DND-41 (cell line): ENCODE measurements around the gene P2RX4.
"Not testable (repeated sequence)": the region's sequence is repeated elsewhere in the genome, so short reads cannot be mapped to it uniquely, and the experiment has no call there.

ENCODE experiments used
- ATAC-seq: fragments of 200-7000 bp; cut with Tn5 transposase; 3 replicates; pipeline ENCODE4 v1.9.1; 2021; ENCODE audit warnings: low read depth; ENCODE audit not compliant: insufficient read depth
- DNase-seq: peaks from one replicate; pipeline ENCODE4 v3.0.0-alpha.2; 2020
- H2AFZ ChIP-seq: 2 replicates; pipeline ENCODE4 v1.6.0; 2012; ENCODE audit warnings: low read depth, low read length
- H3K27ac ChIP-seq: 2 replicates; pipeline ENCODE4 v1.5.1; 2012; ENCODE audit warnings: low read length, inconsistent platforms
- H3K27me3 ChIP-seq: fragments of 200-600 bp; sonication (generic); 2 replicates; pipeline ENCODE4 v1.6.0; 2012; ENCODE audit warnings: low read length, mild to moderate bottlenecking, inconsistent platforms; ENCODE audit not compliant: insufficient read depth, poor library complexity
- H3K36me3 ChIP-seq: 2 replicates; pipeline ENCODE4 v1.5.1; 2012; ENCODE audit warnings: low read length, inconsistent platforms; ENCODE audit not compliant: insufficient read depth
- H3K4me1 ChIP-seq: 2 replicates; pipeline ENCODE4 v1.5.1; 2012; ENCODE audit warnings: mild to moderate bottlenecking, low read length; ENCODE audit not compliant: insufficient read depth
- H3K4me2 ChIP-seq: 2 replicates; pipeline ENCODE4 v1.6.0; 2012; ENCODE audit warnings: mild to moderate bottlenecking, moderate library complexity, low read length, inconsistent platforms; ENCODE audit not compliant: insufficient read depth
- H3K4me3 ChIP-seq, 2 experiments: fragments of 200-600 bp in 1 of 2; shearing (Covaris generic) in 1 of 2; 2 replicates each; pipeline ENCODE4 v1.5.1; 2012 to 2016; ENCODE audit warnings: inconsistent platforms in 2 of 2, low read length in 2 of 2, mild to moderate bottlenecking in 2 of 2, low read depth in 1 of 2, moderate library complexity in 1 of 2
- H3K79me2 ChIP-seq: 2 replicates; pipeline ENCODE4 v1.6.0; 2012; ENCODE audit warnings: low read length, inconsistent platforms; ENCODE audit not compliant: insufficient read depth
- H3K9ac ChIP-seq: 2 replicates; pipeline ENCODE4 v1.6.0; 2012; ENCODE audit warnings: low read depth, mild to moderate bottlenecking, inconsistent platforms, low read length, moderate library complexity
- H3K9me3 ChIP-seq: 2 replicates; pipeline ENCODE4 v1.5.1; 2012; ENCODE audit warnings: low read length, moderate library complexity, mild to moderate bottlenecking, inconsistent platforms; ENCODE audit not compliant: insufficient read depth, severe bottlenecking
- H4K20me1 ChIP-seq: 2 replicates; pipeline ENCODE4 v1.6.0; 2012; ENCODE audit warnings: low read length; ENCODE audit not compliant: insufficient read depth
- CTCF ChIP-seq: IDR thresholded peaks from 2 replicates; pipeline ENCODE4 v1.5.1; 2012; ENCODE audit warnings: borderline replicate concordance, low read length, moderate library complexity, mild to moderate bottlenecking; ENCODE audit not compliant: poor library complexity, severe bottlenecking; ENCODE audit errors: extremely low read depth
- EZH2 ChIP-seq: IDR thresholded peaks from 3 replicates; pipeline ENCODE4 v1.6.1; 2012; ENCODE audit warnings: borderline replicate concordance, low read depth, mild to moderate bottlenecking, moderate library complexity, low read length, inconsistent platforms; ENCODE audit not compliant: severe bottlenecking

P2RX4 gene

GRCh38 chr12:121209624-121210572 is at the start of gene P2RX4:
Gene P2RX4 (plus strand): TSS chr12:121210129. CDS start chr12:121210165, 36 bp downstream.
- no peaks in the 10 kb centered on the region for H3K27me3 ChIP-seq
- H3K4me1 ChIP-seq = peaks cover 23% of the 10 kb centered on the region
- peak within 1 kb of the TSS; percentile 92 for H3K9ac ChIP-seq
- H4K20me1 ChIP-seq = no peaks in the 10 kb centered on the region
- H3K4me3 ChIP-seq = peak within 1 kb of the TSS; percentile 48 to 91; a peak in 3 of 4 replicates
- H2AFZ ChIP-seq = peak within 1 kb of the TSS; percentile 96
- ATAC-seq (peak; percentile 94), DNase-seq (peak; percentile 88)
- H3K36me3 ChIP-seq = no peaks in the 10 kb centered on the region; the same call in 1 of the 2 replicates
- peak within 1 kb of the TSS; percentile 78 for H3K27ac ChIP-seq
- TF ChIP-seq CTCF (peak; percentile 64), EZH2 (no peak)
- H3K4me2 ChIP-seq = peak within 1 kb of the TSS; percentile 81
- peaks cover 10% of the 10 kb centered on the region; the same call in 1 of the 2 replicates for H3K79me2 ChIP-seq
- no peaks in the 10 kb centered on the region for H3K9me3 ChIP-seq

- Histone ChIP-seq H3K4me2 (no peak overlapping the region), H4K20me1 (no peaks in the 10 kb centered on the region), H3K27ac (no peak overlapping the region), H2AFZ (no peak overlapping the region), H3K9ac (no peak overlapping the region), H3K27me3 (no peaks in the 10 kb centered on the region), H3K4me1 (no peaks in the 10 kb centered on the region), H3K9me3 (no peaks in the 10 kb centered on the region), H3K79me2 (no peaks in the 10 kb centered on the region), H3K36me3 (no peaks in the 10 kb centered on the region), H3K4me3 (no peak overlapping the region)
- TF ChIP-seq EZH2 = no peak
- TF ChIP-seq CTCF = no peak
- ATAC-seq (no peak), DNase-seq (no peak)
Measured at GRCh38 chr12:121162384-121162783, 47.5 kb upstream of the P2RX4 start.

GRCh38 chr12:121162985-121163384 is 46.9 kb upstream of the P2RX4 start:
- no peaks in the 10 kb centered on the region for H3K36me3 ChIP-seq
- no peaks in the 10 kb centered on the region for H3K27me3 ChIP-seq
- no peak overlapping the region for H2AFZ ChIP-seq
- H3K9ac ChIP-seq = no peak overlapping the region
- DNase-seq (no peak), ATAC-seq (no peak)
- no peak overlapping the region for H3K27ac ChIP-seq
- TF ChIP-seq CTCF = no peak
- no peak for TF ChIP-seq EZH2
- H3K9me3 ChIP-seq = no peaks in the 10 kb centered on the region
- no peak overlapping the region for H3K4me3 ChIP-seq
- H4K20me1 ChIP-seq = no peaks in the 10 kb centered on the region
- no peak overlapping the region for H3K4me2 ChIP-seq
- H3K79me2 ChIP-seq = no peaks in the 10 kb centered on the region
- no peaks in the 10 kb centered on the region for H3K4me1 ChIP-seq

GRCh38 chr12:121164839-121165238 is 45.1 kb upstream of the P2RX4 start:
- H3K27ac ChIP-seq, H3K9ac ChIP-seq, H3K27me3 ChIP-seq, H3K4me1 ChIP-seq, ATAC-seq, DNase-seq, H2AFZ ChIP-seq, H3K9me3 ChIP-seq, H4K20me1 ChIP-seq, H3K4me3 ChIP-seq, H3K79me2 ChIP-seq, H3K36me3 ChIP-seq, H3K4me2 ChIP-seq: not testable (repeated sequence)
